ENCODE results near the gene WIPF2.

WIPF2 gene

GRCh38 chr17:40218740-40219593 lies at the start of gene WIPF2:
WIPF2 (plus strand) TSS chr17:40219304; CDS start chr17:40256460, 37,156 bp downstream.
- peak; percentile 88 for DNase-seq (ENCODE audit: low spot score)

- DNase-seq (ENCODE audit: low spot score) = no peak
These were observed 48.8 kb upstream of the WIPF2 start for GRCh38 chr17:40170325-40170724.

- DNase-seq (ENCODE audit: low spot score) = no peak
These were observed 47.4 kb upstream of the WIPF2 start for GRCh38 chr17:40171750-40172149.

GRCh38 chr17:40173091-40173777 lies 45.9 kb upstream of the WIPF2 start:
- no peak for DNase-seq (ENCODE audit: low spot score)

GRCh38 chr17:40173778-40174135 lies 45.3 kb upstream of the WIPF2 start:
- DNase-seq (ENCODE audit: low spot score) = no peak

GRCh38 chr17:40174514-40174913 lies 44.6 kb upstream of the WIPF2 start:
- DNase-seq (ENCODE audit: low spot score) = no peak

GRCh38 chr17:40175928-40176753 lies 43.0 kb upstream of the WIPF2 start:
- DNase-seq (ENCODE audit: low spot score) = no peak

GRCh38 chr17:40176754-40177110 lies 42.4 kb upstream of the WIPF2 start:
- DNase-seq (ENCODE audit: low spot score) = no peak

GRCh38 chr17:40177275-40177874 lies 41.7 kb upstream of the WIPF2 start, which contains the start of gene RAPGEFL1:
RAPGEFL1 (plus strand) TSS chr17:40177470; CDS start chr17:40177862, 392 bp downstream.
- peak; percentile 71 for DNase-seq (ENCODE audit: low spot score)

- no peak for DNase-seq (ENCODE audit: low spot score)
These were observed 41.0 kb upstream of the WIPF2 start for GRCh38 chr17:40178021-40178601.

- no peak for DNase-seq (ENCODE audit: low spot score)
These were observed 40.4 kb upstream of the WIPF2 start for GRCh38 chr17:40178660-40179059.

GRCh38 chr17:40179923-40180659 lies 39.0 kb upstream of the WIPF2 start:
- DNase-seq (ENCODE audit: low spot score) = no peak

GRCh38 chr17:40180694-40181093 lies 38.4 kb upstream of the WIPF2 start:
- DNase-seq (ENCODE audit: low spot score) = no peak

- no peak for DNase-seq (ENCODE audit: low spot score)
These were observed 37.9 kb upstream of the WIPF2 start for GRCh38 chr17:40181205-40181604.

- no peak for DNase-seq (ENCODE audit: low spot score)
These were observed 36.5 kb upstream of the WIPF2 start for GRCh38 chr17:40182606-40183005.

GRCh38 chr17:40187238-40187637 lies 31.9 kb upstream of the WIPF2 start:
- DNase-seq (ENCODE audit: low spot score) = no peak

- DNase-seq (ENCODE audit: low spot score) = no peak
These were observed 30.4 kb upstream of the WIPF2 start for GRCh38 chr17:40188694-40189093.

- peak; percentile 88 for DNase-seq (ENCODE audit: low spot score)
These were observed 28.7 kb upstream of the WIPF2 start for GRCh38 chr17:40190197-40191021.

GRCh38 chr17:40191237-40192208 lies 27.6 kb upstream of the WIPF2 start:
- DNase-seq (ENCODE audit: low spot score) = peak; percentile 80

Measured in HuH-7 (cell line).